Activated CD8-positive, alpha-beta memory T cell treated with anti-CD3 and anti-CD28 coated beads, Interleukin-2, amount 10 ng/mL, durations not matched to agents 7 days and 5 days (primary cell): ENCODE results near the gene ZSWIM3. TPM values are rescaled to one million over a fixed set of nuclear protein-coding genes. Genes with fewer than 3 reads are reported as not detected.

ENCODE experiments used
- ATAC-seq: fragments of 150-1000 bp; cut with Tn5 transposase; one replicate; pipeline ENCODE4 v1.10.0; 2021; ENCODE audit warnings: moderate library complexity
- CTCF ChIA-PET: fragments of 350-600 bp; sonication (Branson Sonifier 250); formaldehyde crosslinking; loops from one replicate; lab custom pipeline; 2021; ENCODE audit warnings: antibody characterized with exemption; lab: Charles Lee
- DNase-seq: peaks from one replicate; pipeline ENCODE4 v3.0.0-alpha.2; 2020
- H3K27ac Mint-ChIP-seq: one replicate; pipeline ENCODE4 v1.8.0; 2021; ENCODE audit warnings: mild to moderate bottlenecking, mixed read lengths
- H3K27me3 Mint-ChIP-seq: one replicate; pipeline ENCODE4 v1.8.0; 2021; ENCODE audit warnings: mixed read lengths
- H3K36me3 Mint-ChIP-seq: one replicate; pipeline ENCODE4 v1.8.0; 2021; ENCODE audit warnings: mild to moderate bottlenecking, mixed read lengths
- H3K4me1 Mint-ChIP-seq: one replicate; pipeline ENCODE4 v1.8.0; 2021; ENCODE audit warnings: mixed read lengths
- H3K4me3 Mint-ChIP-seq: one replicate; pipeline ENCODE4 v1.8.0; 2021; ENCODE audit warnings: mild to moderate bottlenecking, moderate library complexity, mixed read lengths
- H3K9me3 Mint-ChIP-seq: one replicate; pipeline ENCODE4 v1.8.0; 2022; ENCODE audit warnings: low read depth, mixed read lengths
- total RNA-seq, 2 experiments: library from RNA; stranded (reverse); gene quantifications; one replicate each; pipeline ENCODE4 v1.2.3, GENCODE V29; 2021

Gene ZSWIM3
- total RNA-seq, 2 experiments from 2014 or later, result 4.5 to 6.5 TPM

DNA sequence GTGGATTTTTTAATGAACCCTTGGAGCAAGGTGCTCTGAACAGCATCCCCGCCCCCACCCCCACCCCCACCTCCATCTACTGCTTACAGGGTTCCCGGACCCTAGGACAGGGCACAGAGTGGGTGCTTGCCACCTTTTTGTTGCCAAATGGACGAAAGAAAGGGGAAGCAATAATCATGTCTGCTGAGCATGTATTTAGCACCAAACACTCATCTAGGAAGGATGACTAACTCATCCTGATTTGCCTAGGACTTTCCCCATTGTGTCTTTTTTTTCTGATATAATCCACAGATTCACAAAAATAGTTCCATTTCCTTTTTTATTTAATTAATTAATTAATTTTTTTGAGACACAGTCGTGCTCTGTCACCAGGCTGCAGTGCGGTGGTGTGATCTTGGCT is 55.7 kb downstream of the ZSWIM3 start:
- no peaks in the 10 kb centered on the region for H3K9me3 Mint-ChIP-seq
- CTCF ChIA-PET, result no interaction called here
- H3K27me3 Mint-ChIP-seq, result peaks cover 20% of the 10 kb centered on the region
- no peaks in the 10 kb centered on the region for H3K36me3 Mint-ChIP-seq
- H3K4me3 Mint-ChIP-seq, result no peak overlapping the region
- no peak overlapping the region for H3K27ac Mint-ChIP-seq
- H3K4me1 Mint-ChIP-seq, result peaks cover 22% of the 10 kb centered on the region
- ATAC-seq (no peak), DNase-seq (no peak)

DNA sequence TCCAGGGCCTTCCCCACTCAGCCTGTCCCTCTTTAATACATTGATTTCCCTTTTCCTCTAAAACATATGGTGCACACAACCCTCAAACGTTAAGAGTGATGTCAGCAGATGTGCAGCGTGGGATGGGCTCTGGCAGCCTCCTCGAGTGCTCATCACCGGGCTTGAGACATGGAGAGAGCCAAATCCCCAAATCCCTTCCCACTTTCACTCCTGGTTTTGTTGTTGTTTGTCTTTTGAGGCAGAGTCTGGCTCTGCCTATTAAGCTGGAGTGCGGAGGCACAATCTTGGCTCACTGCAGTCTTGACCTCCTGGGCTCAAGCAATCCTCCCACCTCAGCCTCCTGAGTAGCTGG is 60.4 kb downstream of the ZSWIM3 start:
- H3K4me1 Mint-ChIP-seq, result peaks cover 3% of the 10 kb centered on the region
- CTCF ChIA-PET, result no interaction called here

DNA sequence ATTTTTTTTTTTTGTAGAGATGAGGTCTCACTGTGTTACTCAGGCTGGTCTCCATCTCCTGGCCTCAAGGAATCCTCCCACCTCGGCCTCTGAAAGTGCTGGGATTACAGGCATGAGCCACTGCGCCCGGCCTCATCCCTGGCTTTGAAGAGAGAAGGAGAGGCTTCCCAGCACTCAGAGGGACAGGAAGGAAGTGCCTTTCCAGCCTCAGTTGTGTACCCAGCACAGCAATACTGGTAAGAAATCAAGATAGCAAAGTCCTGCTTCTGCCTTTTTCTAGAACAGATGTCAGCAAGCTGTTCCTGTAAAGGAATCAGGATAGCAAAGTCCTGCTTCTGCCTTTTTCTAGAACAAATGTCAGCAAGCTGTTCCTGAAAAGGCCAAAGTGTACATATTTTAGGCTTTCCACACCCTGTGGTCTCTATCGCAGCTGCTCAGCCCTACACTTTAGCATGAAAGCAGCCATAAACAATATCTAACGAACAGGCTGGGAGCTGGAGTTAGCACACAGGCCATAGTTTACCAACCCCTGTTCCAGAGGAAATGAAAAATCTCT is 60.8 kb downstream of the ZSWIM3 start:
- H3K36me3 Mint-ChIP-seq, result no peaks in the 10 kb centered on the region
- CTCF ChIA-PET, result interaction anchor here (1.4 kb wide), 1 partner anchor 16 kb away, joined by 4 read pairs; no protein-coding TSS in a partner anchor
- DNase-seq (no peak), ATAC-seq (no peak)
- peaks cover 3% of the 10 kb centered on the region for H3K4me1 Mint-ChIP-seq
- H3K27ac Mint-ChIP-seq, result no peak overlapping the region
- no peak overlapping the region for H3K4me3 Mint-ChIP-seq
- peaks cover 30% of the 10 kb centered on the region for H3K27me3 Mint-ChIP-seq
- H3K9me3 Mint-ChIP-seq, result no peaks in the 10 kb centered on the region

More for the DNA sequence above, 60.4 kb downstream of the ZSWIM3 start:
- no peak for ATAC-seq
- H3K9me3 Mint-ChIP-seq, result no peaks in the 10 kb centered on the region
- H3K27ac Mint-ChIP-seq, result no peak overlapping the region
- no peaks in the 10 kb centered on the region for H3K36me3 Mint-ChIP-seq
- DNase-seq, result no peak
- no peak overlapping the region for H3K4me3 Mint-ChIP-seq
- H3K27me3 Mint-ChIP-seq, result peaks cover 30% of the 10 kb centered on the region

DNA sequence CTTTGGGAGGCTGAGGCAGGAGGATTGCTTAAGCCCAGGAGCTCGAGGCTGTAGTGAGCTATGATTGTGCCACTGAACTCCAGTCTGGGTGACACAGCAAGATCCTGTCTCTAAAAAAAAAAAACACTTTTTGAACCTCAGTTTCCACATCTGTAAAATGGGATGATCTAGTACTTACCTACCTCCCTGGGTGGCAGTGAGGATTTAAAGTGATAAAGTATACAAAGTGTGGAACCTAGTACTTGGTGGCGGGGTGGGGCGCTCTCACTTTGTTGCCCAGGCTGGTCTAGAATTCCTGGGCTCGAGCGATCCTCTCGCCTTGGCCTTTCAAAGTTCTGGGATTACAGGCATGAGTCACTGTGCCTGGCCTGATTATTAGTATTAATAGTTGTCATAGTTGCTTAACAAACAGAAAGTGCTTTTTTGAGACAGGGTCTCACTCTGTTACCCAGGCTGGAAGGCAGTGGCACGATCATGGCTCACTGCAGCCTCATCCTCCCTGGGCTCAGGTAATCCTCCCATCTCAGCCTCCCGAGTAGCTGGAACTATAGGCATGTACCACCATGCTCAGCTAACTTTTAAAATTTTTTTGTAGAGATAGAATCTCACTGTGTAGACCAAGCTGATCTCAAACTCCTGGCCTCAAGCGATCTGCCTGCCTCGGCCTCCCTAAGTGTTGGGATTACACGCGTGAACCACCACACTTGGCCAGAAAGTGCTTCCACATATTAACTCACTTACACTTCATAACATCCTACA is 61.5 kb downstream of the ZSWIM3 start:
- Mint-ChIP-seq H3K27ac (no peak overlapping the region), H3K4me3 (no peak overlapping the region), H3K4me1 (peaks cover 3% of the 10 kb centered on the region), H3K36me3 (no peaks in the 10 kb centered on the region), H3K27me3 (peaks cover 30% of the 10 kb centered on the region), H3K9me3 (no peaks in the 10 kb centered on the region)
- DNase-seq (no peak), ATAC-seq (no peak)
- CTCF ChIA-PET, result interaction anchor here (0.8 to 1.7 kb wide), 4 partner anchors 15 to 119 kb away, joined by 3 to 4 read pairs (median 4); no protein-coding TSS in a partner anchor

- no peak overlapping the region for H3K4me3 Mint-ChIP-seq
- ATAC-seq (no peak), DNase-seq (no peak)
- H3K36me3 Mint-ChIP-seq, result no peaks in the 10 kb centered on the region
- peaks cover 28% of the 10 kb centered on the region for H3K27me3 Mint-ChIP-seq
- H3K9me3 Mint-ChIP-seq, result no peaks in the 10 kb centered on the region
- no peaks in the 10 kb centered on the region for H3K4me1 Mint-ChIP-seq
- CTCF ChIA-PET, result interaction anchor here (0.8 to 1.7 kb wide), 5 partner anchors 14 to 120 kb away, joined by 3 to 4 read pairs (median 3); no protein-coding TSS in a partner anchor
- no peak overlapping the region for H3K27ac Mint-ChIP-seq
These were observed 62.4 kb downstream of the ZSWIM3 start for GRCh38 chr20:45919542-45920399.

- Mint-ChIP-seq H3K27ac (no peak overlapping the region), H3K36me3 (no peaks in the 10 kb centered on the region), H3K27me3 (peaks cover 25% of the 10 kb centered on the region), H3K4me1 (no peaks in the 10 kb centered on the region), H3K4me3 (no peak overlapping the region), H3K9me3 (no peaks in the 10 kb centered on the region)
- CTCF ChIA-PET, result interaction anchor here (1.1 to 1.7 kb wide), 3 partner anchors 13 to 122 kb away, joined by 3 to 4 read pairs (median 3); no protein-coding TSS in a partner anchor
- DNase-seq, result no peak
- ATAC-seq, result no peak
These were observed 63.3 kb downstream of the ZSWIM3 start for GRCh38 chr20:45920462-45921336.

GRCh38 chr20:45921337-45922189 is 64.1 kb downstream of the ZSWIM3 start:
- H3K4me1 Mint-ChIP-seq, result no peaks in the 10 kb centered on the region
- no peak overlapping the region for H3K4me3 Mint-ChIP-seq
- H3K36me3 Mint-ChIP-seq, result no peaks in the 10 kb centered on the region
- CTCF ChIA-PET, result interaction anchor here (1.0 to 1.6 kb wide), 2 partner anchors 29 to 123 kb away, joined by 3 read pairs; no protein-coding TSS in a partner anchor
- H3K27me3 Mint-ChIP-seq, result peaks cover 20% of the 10 kb centered on the region
- DNase-seq, result no peak
- no peaks in the 10 kb centered on the region for H3K9me3 Mint-ChIP-seq
- no peak overlapping the region for H3K27ac Mint-ChIP-seq
- no peak for ATAC-seq

DNA sequence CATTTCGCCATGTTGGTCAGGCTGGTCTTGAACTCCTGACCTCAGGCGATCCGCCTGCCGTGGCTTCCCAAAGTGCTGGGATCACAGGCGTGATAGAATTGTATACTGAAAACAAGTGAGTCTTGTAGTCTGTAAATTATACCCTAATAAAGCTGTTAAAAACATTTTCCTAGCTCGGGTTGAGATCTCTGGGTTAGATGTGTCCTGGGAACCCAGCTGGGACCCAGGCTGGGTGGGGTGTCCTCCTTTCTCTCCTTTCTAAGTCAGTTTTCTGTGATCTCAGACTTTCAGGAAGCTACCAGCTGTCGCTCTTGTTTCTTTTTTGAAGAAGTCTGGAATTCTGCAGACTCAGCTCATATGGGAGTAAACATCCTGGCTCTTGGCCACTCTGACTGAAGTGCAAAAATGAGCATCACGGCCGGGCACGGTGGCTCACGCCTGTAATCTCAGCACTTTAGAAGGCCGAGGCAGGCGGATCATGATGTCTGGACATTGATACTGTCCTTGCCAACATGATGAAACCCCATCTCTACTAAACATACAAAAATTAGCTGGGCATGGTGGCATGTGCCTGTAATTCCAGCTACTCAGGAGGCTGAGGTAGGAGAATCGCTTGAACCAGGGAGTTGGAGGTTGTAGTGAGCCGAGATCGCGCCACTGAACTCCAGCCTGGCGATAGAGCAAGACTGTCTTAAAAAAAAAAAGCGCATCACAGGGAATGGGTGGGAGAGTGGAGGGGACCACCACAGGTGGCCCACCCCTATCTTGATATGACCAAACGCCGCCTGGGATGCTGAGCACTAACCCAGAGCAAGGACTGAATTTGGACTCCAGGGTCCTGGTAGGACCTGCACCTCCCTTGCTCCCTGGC is 67.2 kb downstream of the ZSWIM3 start:
- Mint-ChIP-seq H3K4me3 (no peak overlapping the region), H3K36me3 (no peaks in the 10 kb centered on the region), H3K27ac (no peak overlapping the region), H3K9me3 (no peaks in the 10 kb centered on the region), H3K27me3 (peaks cover 20% of the 10 kb centered on the region), H3K4me1 (no peaks in the 10 kb centered on the region)
- DNase-seq (no peak), ATAC-seq (no peak)
- CTCF ChIA-PET, result interaction anchor here (0.9 to 1.0 kb wide), 2 partner anchors 8 to 11 kb away, joined by 3 read pairs; no protein-coding TSS in a partner anchor

GRCh38 chr20:45925821-45926506 is 68.5 kb downstream of the ZSWIM3 start:
- CTCF ChIA-PET, result interaction anchor here (0.8 to 1.2 kb wide), 3 partner anchors 43 to 61 kb away, joined by 3 read pairs; no protein-coding TSS in a partner anchor
- H3K27me3 Mint-ChIP-seq, result peaks cover 12% of the 10 kb centered on the region
- ATAC-seq, result no peak

DNA sequence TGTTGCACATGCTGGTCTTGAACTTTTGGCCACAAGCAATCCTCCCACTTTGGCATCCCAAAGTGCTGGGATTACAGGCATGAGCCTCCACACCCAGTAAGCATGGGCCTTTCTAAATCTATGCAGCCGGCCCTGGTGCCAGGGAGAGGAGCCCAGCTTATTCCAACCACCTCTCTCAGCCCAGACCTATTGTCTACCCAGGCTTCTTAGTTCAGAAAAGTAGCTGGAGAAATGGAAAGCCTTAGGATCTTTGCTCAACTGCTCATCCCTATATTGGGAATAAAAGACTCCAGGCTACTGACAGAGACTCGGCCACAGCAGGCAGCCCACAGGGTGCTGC is 69.3 kb downstream of the ZSWIM3 start:
- CTCF ChIA-PET, result interaction anchor here (1.2 kb wide), 1 partner anchor 60 kb away, joined by 3 read pairs; no protein-coding TSS in a partner anchor
- DNase-seq, result no peak
- Mint-ChIP-seq H3K36me3 (no peaks in the 10 kb centered on the region), H3K27ac (no peak overlapping the region), H3K4me3 (no peak overlapping the region), H3K4me1 (no peaks in the 10 kb centered on the region), H3K27me3 (peaks cover 4% of the 10 kb centered on the region), H3K9me3 (no peaks in the 10 kb centered on the region)
- no peak for ATAC-seq

More at GRCh38 chr20:45925821-45926506, 68.5 kb downstream of the ZSWIM3 start:
- Mint-ChIP-seq H3K4me1 (no peaks in the 10 kb centered on the region), H3K4me3 (no peak overlapping the region), H3K36me3 (no peaks in the 10 kb centered on the region), H3K9me3 (no peaks in the 10 kb centered on the region), H3K27ac (no peak overlapping the region)
- DNase-seq, result no peak
